ENCODE data around the gene KDM4B. TPM values are rescaled to one million over a fixed set of nuclear protein-coding genes. Genes with fewer than 3 reads are reported as not detected.

Gene KDM4B
- total and polyA plus RNA-seq, 2 of the 8 experiments (the other 6 are each of a cell fraction or from before 2014, with no cell fraction given): 12.0 to 31.9 TPM

DNA sequence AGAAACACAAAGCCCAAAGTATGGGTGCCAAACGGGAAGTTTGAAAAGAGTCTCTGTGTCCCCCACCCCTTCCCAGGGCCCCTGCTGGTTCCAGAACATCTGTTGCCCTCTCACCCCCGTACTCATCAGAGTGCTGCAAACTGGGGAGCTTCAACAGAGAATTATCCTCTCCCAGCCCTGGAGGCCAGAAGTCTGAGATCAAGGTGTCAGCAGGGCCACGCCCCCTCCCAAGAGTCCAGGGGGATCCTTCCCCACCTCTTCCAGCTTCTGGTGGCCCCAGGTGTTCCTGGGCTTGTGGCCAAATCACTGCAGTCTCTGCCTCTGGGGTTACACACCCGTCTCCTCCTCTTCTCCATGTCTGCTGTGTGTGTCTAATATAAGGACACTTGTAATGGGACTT lies 188.3 kb downstream of the KDM4B start:
- 95% methylated on average over 3 of the region's 4 CpGs; no CpG with 5 or more reads in 1 of the 2 experiments for WGBS, 2 experiments (ENCODE audit: extremely low coverage in 1 of 2, insufficient coverage in 1 of 2, insufficient read length in 1 of 2, insufficient replicate concordance in 2 of 2, low coverage in 1 of 2, low lambda C conversion rate in 2 of 2, missing lambda C conversion rate in 1 of 2)
- Histone ChIP-seq H3K4ac (replicated peaks; ENCODE audit: insufficient read length, low read depth, low read length) (no peak overlapping the region), H3K4me3 (ENCODE audit: extremely low read depth in 1 of 4, insufficient read depth in 2 of 4, low read depth in 3 of 4, low read length in 4 of 4) (no peak overlapping the region), H2BK15ac (ENCODE audit: low read length) (no peak overlapping the region), H2AK5ac (ENCODE audit: low read depth, low read length) (no peak overlapping the region), H3K18ac (ENCODE audit: extremely low read depth, low read length) (no peak overlapping the region), H4K8ac (ENCODE audit: extremely low read depth, insufficient read depth, low read length) (no peak overlapping the region), H3K79me2 (ENCODE audit: control insufficient read depth in 1 of 2, insufficient read depth in 2 of 2, low read length in 2 of 2) (no peaks in the 10 kb centered on the region), H3K79me1 (ENCODE audit: low read depth, low read length) (no peaks in the 10 kb centered on the region), H3K14ac (ENCODE audit: insufficient read length) (no peak overlapping the region), H2BK20ac (ENCODE audit: low read length) (no peak overlapping the region), H3K23me2 (ENCODE audit: low read depth, low read length) (no peaks in the 10 kb centered on the region), H3K27me3 (replicated peaks in 1 of 4; ENCODE audit: control insufficient read depth in 3 of 4, extremely low read depth in 1 of 4, insufficient read depth in 3 of 4, low read length in 3 of 4) (no peaks in the 10 kb centered on the region), H4K91ac (replicated peaks; ENCODE audit: insufficient read length, low read length) (no peak overlapping the region), H2BK120ac (replicated peaks; ENCODE audit: low read depth, low read length) (no peak overlapping the region), H3K9me3 (ENCODE audit: insufficient read depth in 2 of 2, low read depth in 1 of 2, low read length in 1 of 2) (peaks cover 0 to 7% of the 10 kb centered on the region in 2 experiments; a peak in 1 of 4 replicates), H3K27ac (ENCODE audit: low read depth, low read length) (no peak overlapping the region), H3K9ac (replicated peaks in 1 of 4; ENCODE audit: extremely low read depth in 1 of 4, low read depth in 3 of 4, low read length in 3 of 4) (no peak overlapping the region), H3K4me2 (ENCODE audit: insufficient read depth in 1 of 2, low read depth in 2 of 2, low read length in 2 of 2) (no peak overlapping the region), H2BK5ac (ENCODE audit: low read depth, low read length) (no peak overlapping the region), H2BK12ac (ENCODE audit: low read depth, low read length) (no peak overlapping the region), H3K23ac (ENCODE audit: insufficient read length) (no peak overlapping the region), H4K5ac (ENCODE audit: insufficient read length, low read depth, low read length) (no peak overlapping the region), H3K36me3 (ENCODE audit: control insufficient read depth in 2 of 4, insufficient read depth in 4 of 4, low read length in 3 of 4) (peaks cover 0 to 2% (median 0%) of the 10 kb centered on the region in 4 experiments; a peak in 1 of 8 replicates), H2AFZ (ENCODE audit: low read length) (no peak overlapping the region), H3K56ac (replicated peaks; ENCODE audit: insufficient read length, low read depth, low read length) (no peak overlapping the region), H4K20me1 (replicated peaks in 1 of 2; ENCODE audit: control insufficient read depth in 1 of 2, insufficient read depth in 2 of 2, low read length in 2 of 2) (no peaks in the 10 kb centered on the region), H3K4me1 (replicated peaks in 1 of 4; ENCODE audit: control insufficient read depth in 3 of 4, insufficient read depth in 4 of 4, low read length in 3 of 4) (peaks cover 0 to 9% (median 4%) of the 10 kb centered on the region in 4 experiments; a peak in 4 of 7 replicates)
- ChIA-PET POLR2A (ENCODE audit: partially characterized antibody) (no interaction called here), CTCF (ENCODE audit: partially characterized antibody) (interaction anchor here (1.6 to 4.2 kb wide), 3 partner anchors 11 to 108 kb away, joined by 3 to 25 read pairs (median 7); no protein-coding TSS in a partner anchor)
- FAIRE-seq (no peak), DNase-seq (ENCODE audit: low read depth in 1 of 2, low spot score in 2 of 2) (no peak)
- TF ChIP-seq KDM1A (IDR thresholded peaks at IDR 0.05; ENCODE audit: borderline replicate concordance, low read length) (no peak), KDM5A (IDR thresholded peaks at IDR 0.05; ENCODE audit: low read length) (no peak), NANOG (IDR thresholded peaks at IDR 0.05; ENCODE audit: insufficient read depth, low read depth, low read length, poor library complexity, severe bottlenecking) (no peak), EGR1 (IDR thresholded peaks at IDR 0.05; ENCODE audit: borderline replicate concordance, low read depth, low read length) (no peak), CBX5 (IDR thresholded peaks at IDR 0.05; ENCODE audit: low read depth, low read length) (no peak), ASH2L (IDR thresholded peaks at IDR 0.05; ENCODE audit: low read length) (no peak)
- TF ChIP-seq, protein P1, sequence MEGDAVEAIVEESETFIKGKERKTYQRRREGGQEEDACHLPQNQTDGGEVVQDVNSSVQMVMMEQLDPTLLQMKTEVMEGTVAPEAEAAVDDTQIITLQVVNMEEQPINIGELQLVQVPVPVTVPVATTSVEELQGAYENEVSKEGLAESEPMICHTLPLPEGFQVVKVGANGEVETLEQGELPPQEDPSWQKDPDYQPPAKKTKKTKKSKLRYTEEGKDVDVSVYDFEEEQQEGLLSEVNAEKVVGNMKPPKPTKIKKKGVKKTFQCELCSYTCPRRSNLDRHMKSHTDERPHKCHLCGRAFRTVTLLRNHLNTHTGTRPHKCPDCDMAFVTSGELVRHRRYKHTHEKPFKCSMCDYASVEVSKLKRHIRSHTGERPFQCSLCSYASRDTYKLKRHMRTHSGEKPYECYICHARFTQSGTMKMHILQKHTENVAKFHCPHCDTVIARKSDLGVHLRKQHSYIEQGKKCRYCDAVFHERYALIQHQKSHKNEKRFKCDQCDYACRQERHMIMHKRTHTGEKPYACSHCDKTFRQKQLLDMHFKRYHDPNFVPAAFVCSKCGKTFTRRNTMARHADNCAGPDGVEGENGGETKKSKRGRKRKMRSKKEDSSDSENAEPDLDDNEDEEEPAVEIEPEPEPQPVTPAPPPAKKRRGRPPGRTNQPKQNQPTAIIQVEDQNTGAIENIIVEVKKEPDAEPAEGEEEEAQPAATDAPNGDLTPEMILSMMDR (IDR thresholded peaks at IDR 0.05; ENCODE audit: control extremely low read depth in 1 of 3, insufficient read depth in 1 of 3, low read depth in 1 of 3, low read length in 3 of 3): no peak
